GM18517 (cell line): ENCODE measurements around the gene PHRF1.
A peak's percentile ranks its signal among the peaks of the same experiment; 100 is the strongest.

Experiments
- ATAC-seq: cut with Tn5 transposase; IDR thresholded peaks from one replicate; pipeline ENCODE4 v1.9.1; 2021; ENCODE audit warnings: mild to moderate bottlenecking, moderate library complexity; ENCODE audit not compliant: unreplicated experiment

Gene PHRF1

GRCh38 chr11:613369-613968, 37.2 kb downstream of the PHRF1 start:
- no peak for ATAC-seq

- no peak for ATAC-seq
These were observed 37.9 kb downstream of the PHRF1 start for GRCh38 chr11:614021-614622.

- ATAC-seq = peak; percentile 2
These were observed 38.6 kb downstream of the PHRF1 start for GRCh38 chr11:614623-615503.

- ATAC-seq = peak; percentile 82
These were observed 39.4 kb downstream of the PHRF1 start, which contains the start of gene IRF7 for GRCh38 chr11:615504-616319. Gene IRF7, minus strand, starts transcription at chr11:615950. Its CDS starts 586 bp downstream, at chr11:615364.

GRCh38 chr11:616320-617198, 40.3 kb downstream of the PHRF1 start:
- ATAC-seq = no peak

- no peak for ATAC-seq
These were observed 41.1 kb downstream of the PHRF1 start for GRCh38 chr11:617199-617911.

- no peak for ATAC-seq
These were observed 41.8 kb downstream of the PHRF1 start for GRCh38 chr11:617912-618682.

- no peak for ATAC-seq
These were observed 42.8 kb downstream of the PHRF1 start for GRCh38 chr11:618856-619627.

GRCh38 chr11:619628-620050, 43.4 kb downstream of the PHRF1 start:
- ATAC-seq = no peak

GRCh38 chr11:620201-620600, 43.9 kb downstream of the PHRF1 start:
- ATAC-seq = no peak

GRCh38 chr11:620935-621814, 44.9 kb downstream of the PHRF1 start:
- no peak for ATAC-seq

- ATAC-seq = no peak
These were observed 45.6 kb downstream of the PHRF1 start for GRCh38 chr11:621838-622237.

- ATAC-seq = no peak
These were observed 47.1 kb downstream of the PHRF1 start for GRCh38 chr11:623349-623869.

GRCh38 chr11:623999-624704, 47.9 kb downstream of the PHRF1 start:
- ATAC-seq = no peak

GRCh38 chr11:624705-625635, 48.7 kb downstream of the PHRF1 start, which contains the start of gene CDHR5:
Gene CDHR5, minus strand, starts transcription at chr11:624955. Its CDS starts 53 bp downstream, at chr11:624902.
- ATAC-seq = no peak
